Stimulated activated naive CD8-positive, alpha-beta T cell treated with anti-CD3 and anti-CD28 coated beads, Interleukin-15, amount 100 ng/mL, for 72 hours (primary cell): ENCODE measurements around the gene DLG2.

ENCODE experiments used
- ATAC-seq: fragments of 150-1000 bp; cut with Tn5 transposase; 2 replicates; pipeline ENCODE4 v1.10.0; 2021; ENCODE audit warnings: mild to moderate bottlenecking, moderate library complexity
- DNase-seq, 2 donors: peaks; one replicate each; pipeline ENCODE4 v3.0.0; 2021 to 2022
- H3K27ac Mint-ChIP-seq, 2 donors: one replicate each; pipeline ENCODE4 v1.8.0; 2022; ENCODE audit warnings: mild to moderate bottlenecking in 2 of 2, mixed read lengths in 2 of 2, moderate library complexity in 2 of 2
- H3K27me3 Mint-ChIP-seq: one replicate; pipeline ENCODE4 v1.8.0; 2022; ENCODE audit warnings: mixed read lengths
- H3K4me1 Mint-ChIP-seq: one replicate; pipeline ENCODE4 v1.8.0; 2022; ENCODE audit warnings: mild to moderate bottlenecking, mixed read lengths
- H3K4me3 Mint-ChIP-seq, 2 donors: one replicate each; pipeline ENCODE4 v1.8.0; 2022; ENCODE audit warnings: mild to moderate bottlenecking in 2 of 2, mixed read lengths in 2 of 2, moderate library complexity in 1 of 2
- H3K9me3 Mint-ChIP-seq, 2 donors: one replicate each; pipeline ENCODE4 v1.8.0; 2022; ENCODE audit warnings: mixed read lengths in 2 of 2

The DLG2 gene

GRCh38 chr11:84128840-84129239, 1498.3 kb downstream of the DLG2 start:
- H3K27ac Mint-ChIP-seq = no peak overlapping the region

GRCh38 chr11:84117394-84117793, 1509.8 kb downstream of the DLG2 start:
- peaks cover 10 to 17% of the 10 kb centered on the region in 2 donors for H3K9me3 Mint-ChIP-seq
- no peaks in the 10 kb centered on the region for H3K4me1 Mint-ChIP-seq
- H3K4me3 Mint-ChIP-seq = no peak overlapping the region
- no peak overlapping the region for H3K27ac Mint-ChIP-seq
- no peak for ATAC-seq
- H3K27me3 Mint-ChIP-seq = no peaks in the 10 kb centered on the region
- no peak for DNase-seq

More at GRCh38 chr11:84128840-84129239, 1498.3 kb downstream of the DLG2 start:
- H3K4me1 Mint-ChIP-seq = no peaks in the 10 kb centered on the region
- ATAC-seq (no peak), DNase-seq (no peak)
- H3K9me3 Mint-ChIP-seq = peaks cover 11 to 16% of the 10 kb centered on the region in 2 donors
- no peaks in the 10 kb centered on the region for H3K27me3 Mint-ChIP-seq
- H3K4me3 Mint-ChIP-seq = no peak overlapping the region

- H3K27ac Mint-ChIP-seq = no peak overlapping the region
- DNase-seq = no peak
- no peaks in the 10 kb centered on the region for H3K4me1 Mint-ChIP-seq
- H3K27me3 Mint-ChIP-seq = no peaks in the 10 kb centered on the region
- ATAC-seq = no peak
- peaks cover 0 to 17% of the 10 kb centered on the region in 2 donors for H3K9me3 Mint-ChIP-seq
- H3K4me3 Mint-ChIP-seq = no peak overlapping the region
Measured at GRCh38 chr11:84106541-84106940, 1520.6 kb downstream of the DLG2 start.

- Mint-ChIP-seq H3K9me3 (peaks cover 4 to 10% of the 10 kb centered on the region in 2 donors), H3K4me3 (no peak overlapping the region), H3K27ac (no peak overlapping the region), H3K4me1 (no peaks in the 10 kb centered on the region), H3K27me3 (no peaks in the 10 kb centered on the region)
- DNase-seq (no peak), ATAC-seq (no peak)
Measured at GRCh38 chr11:84105148-84105547, 1522.0 kb downstream of the DLG2 start.

- Mint-ChIP-seq H3K27me3 (no peaks in the 10 kb centered on the region), H3K4me1 (no peaks in the 10 kb centered on the region), H3K4me3 (no peak overlapping the region), H3K9me3 (peaks cover 4 to 10% of the 10 kb centered on the region in 2 donors), H3K27ac (no peak overlapping the region)
- ATAC-seq (no peak), DNase-seq (no peak)
Measured at GRCh38 chr11:84103096-84103495, 1524.0 kb downstream of the DLG2 start.

- Mint-ChIP-seq H3K4me3 (no peak overlapping the region), H3K27me3 (no peaks in the 10 kb centered on the region), H3K9me3 (peaks cover 6 to 8% of the 10 kb centered on the region in 2 donors), H3K27ac (no peak overlapping the region), H3K4me1 (no peaks in the 10 kb centered on the region)
- no peak for DNase-seq
- no peak for ATAC-seq
Measured at GRCh38 chr11:84097186-84097585, 1530.0 kb downstream of the DLG2 start.

GRCh38 chr11:84091212-84091986, 1535.7 kb downstream of the DLG2 start:
- Mint-ChIP-seq H3K9me3 (peaks cover 4 to 8% of the 10 kb centered on the region in 2 donors), H3K4me3 (no peak overlapping the region), H3K4me1 (no peaks in the 10 kb centered on the region), H3K27me3 (no peaks in the 10 kb centered on the region), H3K27ac (no peak overlapping the region)
- ATAC-seq (no peak), DNase-seq (no peak)

GRCh38 chr11:84089072-84090057, 1537.8 kb downstream of the DLG2 start:
- H3K4me1 Mint-ChIP-seq = no peaks in the 10 kb centered on the region
- H3K9me3 Mint-ChIP-seq = peaks cover 0 to 8% of the 10 kb centered on the region in 2 donors
- no peaks in the 10 kb centered on the region for H3K27me3 Mint-ChIP-seq
- no peak overlapping the region for H3K4me3 Mint-ChIP-seq
- ATAC-seq (no peak), DNase-seq (no peak)
- H3K27ac Mint-ChIP-seq = no peak overlapping the region

GRCh38 chr11:84071851-84072250, 1555.3 kb downstream of the DLG2 start:
- Mint-ChIP-seq H3K9me3 (peaks cover 4 to 20% of the 10 kb centered on the region in 2 donors), H3K27me3 (no peaks in the 10 kb centered on the region), H3K4me1 (no peaks in the 10 kb centered on the region), H3K4me3 (no peak overlapping the region), H3K27ac (no peak overlapping the region)
- DNase-seq (no peak), ATAC-seq (no peak)

- DNase-seq = no peak
- H3K27me3 Mint-ChIP-seq = no peaks in the 10 kb centered on the region
- H3K4me1 Mint-ChIP-seq = no peaks in the 10 kb centered on the region
Measured at GRCh38 chr11:84069048-84069447, 1558.1 kb downstream of the DLG2 start.

GRCh38 chr11:84061726-84062125, 1565.4 kb downstream of the DLG2 start:
- Mint-ChIP-seq H3K4me3 (no peak overlapping the region), H3K27me3 (no peaks in the 10 kb centered on the region), H3K27ac (no peak overlapping the region), H3K9me3 (peaks cover 0 to 8% of the 10 kb centered on the region in 2 donors), H3K4me1 (no peaks in the 10 kb centered on the region)
- ATAC-seq = no peak
- no peak for DNase-seq

More at GRCh38 chr11:84069048-84069447, 1558.1 kb downstream of the DLG2 start:
- H3K4me3 Mint-ChIP-seq = no peak overlapping the region
- H3K27ac Mint-ChIP-seq = no peak overlapping the region
- peaks cover 0 to 22% of the 10 kb centered on the region in 2 donors for H3K9me3 Mint-ChIP-seq
- ATAC-seq = no peak

- H3K27me3 Mint-ChIP-seq = no peaks in the 10 kb centered on the region
- H3K4me1 Mint-ChIP-seq = no peaks in the 10 kb centered on the region
- H3K4me3 Mint-ChIP-seq = no peak overlapping the region
- ATAC-seq (no peak), DNase-seq (no peak)
- H3K9me3 Mint-ChIP-seq = peaks cover 9 to 23% of the 10 kb centered on the region in 2 donors
- no peak overlapping the region for H3K27ac Mint-ChIP-seq
Measured at GRCh38 chr11:84056653-84057376, 1570.3 kb downstream of the DLG2 start.

GRCh38 chr11:84045146-84045545, 1582.0 kb downstream of the DLG2 start:
- ATAC-seq (no peak), DNase-seq (no peak)
- no peaks in the 10 kb centered on the region for H3K27me3 Mint-ChIP-seq
- H3K4me1 Mint-ChIP-seq = no peaks in the 10 kb centered on the region
- H3K4me3 Mint-ChIP-seq = no peak overlapping the region
- H3K27ac Mint-ChIP-seq = no peak overlapping the region
- peaks cover 28 to 30% of the 10 kb centered on the region in 2 donors for H3K9me3 Mint-ChIP-seq

GRCh38 chr11:84044706-84045105, 1582.4 kb downstream of the DLG2 start:
- no peaks in the 10 kb centered on the region for H3K4me1 Mint-ChIP-seq
- no peak for DNase-seq
- H3K9me3 Mint-ChIP-seq = peaks cover 23 to 26% of the 10 kb centered on the region in 2 donors
- H3K27ac Mint-ChIP-seq = no peak overlapping the region
- H3K27me3 Mint-ChIP-seq = no peaks in the 10 kb centered on the region
- H3K4me3 Mint-ChIP-seq = no peak overlapping the region
- ATAC-seq = no peak

GRCh38 chr11:84036664-84037194, 1590.4 kb downstream of the DLG2 start:
- DNase-seq (no peak), ATAC-seq (no peak)
- no peaks in the 10 kb centered on the region for H3K27me3 Mint-ChIP-seq
- H3K4me3 Mint-ChIP-seq = no peak overlapping the region
- H3K4me1 Mint-ChIP-seq = no peaks in the 10 kb centered on the region
- H3K9me3 Mint-ChIP-seq = peaks cover 21 to 25% of the 10 kb centered on the region in 2 donors
- no peak overlapping the region for H3K27ac Mint-ChIP-seq
